ENCODE measurements around the gene PCDH15. TPM values are rescaled to one million over a fixed set of nuclear protein-coding genes. Genes with fewer than 3 reads are reported as not detected.
"Not testable (repeated sequence)": the region's sequence is repeated elsewhere in the genome, so short reads cannot be mapped to it uniquely, and the experiment has no call there.

PCDH15 gene
- total RNA-seq, 1 experiment from 2014 or later: not detected

DNA sequence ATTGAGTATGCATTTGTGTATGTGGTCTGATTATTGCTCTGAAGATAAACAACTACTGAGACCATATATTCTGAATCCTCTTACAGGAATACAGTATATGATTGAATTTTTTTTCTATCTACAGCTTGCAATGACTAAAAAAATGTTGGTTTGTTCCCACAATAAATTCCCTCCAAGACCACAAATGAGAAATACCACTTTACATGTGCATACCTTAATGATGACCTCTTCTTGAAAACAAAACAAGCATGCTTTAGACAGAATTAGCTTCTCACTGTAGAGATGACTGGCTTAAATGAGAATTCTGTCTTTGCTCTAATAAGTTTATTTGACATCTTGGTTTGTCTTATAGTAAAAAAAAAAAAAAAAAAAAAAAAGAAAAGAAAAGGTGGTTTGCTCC, 241.5 kb downstream of the PCDH15 start:
- Histone ChIP-seq H3K4me3 (ENCODE audit: insufficient read depth, low read depth, low read length) (no peak overlapping the region), H3K27me3 (ENCODE audit: control insufficient read depth, insufficient read depth, low read length) (no peaks in the 10 kb centered on the region; the same call in 1 of the 2 replicates), H3K36me3 (replicated peaks; ENCODE audit: control insufficient read depth, insufficient read depth, low read length) (no peaks in the 10 kb centered on the region)
- DNase-seq: no peak

DNA sequence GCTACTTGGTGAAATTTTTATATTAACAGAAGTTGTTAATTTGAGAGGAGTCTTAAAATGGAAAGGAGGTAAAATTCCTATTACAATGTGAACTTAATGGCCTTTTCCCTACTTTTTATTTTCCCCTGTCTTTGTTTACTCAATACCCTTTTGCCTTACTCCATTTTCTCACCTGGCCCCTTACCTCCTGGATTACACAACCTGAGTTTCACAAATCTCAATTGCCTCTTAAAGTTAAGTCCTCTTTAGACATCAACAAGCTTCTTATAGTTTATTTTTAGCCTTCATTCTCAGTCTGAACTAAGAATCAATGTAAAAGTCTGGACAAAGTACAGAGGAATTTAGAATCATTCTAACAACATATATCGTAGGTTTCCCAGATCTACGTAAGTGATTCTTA, 247.0 kb downstream of the PCDH15 start:
- Histone ChIP-seq H3K4me3 (ENCODE audit: insufficient read depth, low read depth, low read length) (no peak overlapping the region), H3K36me3 (replicated peaks; ENCODE audit: control insufficient read depth, insufficient read depth, low read length) (no peaks in the 10 kb centered on the region)

DNA sequence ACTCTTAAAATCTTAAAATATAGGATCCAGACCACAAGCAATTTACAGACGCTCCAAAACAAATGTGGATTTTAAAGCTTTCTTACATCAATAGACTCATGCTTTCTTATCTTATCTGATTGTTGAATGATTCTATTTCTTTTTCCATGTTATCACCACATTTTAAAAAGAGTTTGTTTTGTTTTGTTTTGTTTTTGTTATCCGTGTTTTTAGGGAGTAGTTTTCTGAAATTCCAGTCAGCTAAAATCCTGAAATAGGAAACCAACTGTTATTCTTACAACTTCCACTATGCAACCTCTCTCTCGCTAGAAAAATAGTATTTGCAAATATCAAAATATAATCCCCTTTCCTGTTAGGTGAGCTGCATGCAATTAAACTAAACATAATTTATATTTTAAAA, 251.0 kb downstream of the PCDH15 start:
- H3K36me3 ChIP-seq (replicated peaks; ENCODE audit: control insufficient read depth, insufficient read depth, low read length): no peaks in the 10 kb centered on the region
- no peak for DNase-seq
- H3K4me3 ChIP-seq (ENCODE audit: insufficient read depth, low read depth, low read length): no peak overlapping the region
- no peaks in the 10 kb centered on the region; the same call in 1 of the 2 replicates for H3K27me3 ChIP-seq (ENCODE audit: control insufficient read depth, insufficient read depth, low read length)

More for the DNA sequence above, 247.0 kb downstream of the PCDH15 start:
- no peaks in the 10 kb centered on the region; the same call in 1 of the 2 replicates for H3K27me3 ChIP-seq (ENCODE audit: control insufficient read depth, insufficient read depth, low read length)
- no peak for DNase-seq

DNA sequence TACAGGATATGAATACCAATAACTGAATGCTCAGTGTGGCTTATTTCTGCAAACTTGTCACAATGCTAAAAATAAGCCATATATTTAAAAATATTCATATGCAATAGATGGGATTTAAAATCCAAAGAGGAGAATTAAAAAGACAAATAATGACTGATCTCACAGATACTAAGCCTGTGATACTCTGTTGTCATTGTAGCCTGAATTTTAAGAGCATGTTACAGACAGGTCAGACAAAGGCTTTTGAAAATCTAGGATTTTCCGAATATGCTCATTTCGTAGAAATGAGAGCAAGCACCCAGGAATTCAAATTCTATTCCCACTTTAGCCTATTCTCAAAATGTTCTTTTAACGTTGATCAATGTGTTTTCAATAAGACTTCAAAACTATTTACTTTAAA, 269.7 kb downstream of the PCDH15 start:
- DNase-seq: no peak
- Histone ChIP-seq H3K27me3 (ENCODE audit: control insufficient read depth, insufficient read depth, low read length) (no peaks in the 10 kb centered on the region), H3K36me3 (replicated peaks; ENCODE audit: control insufficient read depth, insufficient read depth, low read length) (no peaks in the 10 kb centered on the region)

DNA sequence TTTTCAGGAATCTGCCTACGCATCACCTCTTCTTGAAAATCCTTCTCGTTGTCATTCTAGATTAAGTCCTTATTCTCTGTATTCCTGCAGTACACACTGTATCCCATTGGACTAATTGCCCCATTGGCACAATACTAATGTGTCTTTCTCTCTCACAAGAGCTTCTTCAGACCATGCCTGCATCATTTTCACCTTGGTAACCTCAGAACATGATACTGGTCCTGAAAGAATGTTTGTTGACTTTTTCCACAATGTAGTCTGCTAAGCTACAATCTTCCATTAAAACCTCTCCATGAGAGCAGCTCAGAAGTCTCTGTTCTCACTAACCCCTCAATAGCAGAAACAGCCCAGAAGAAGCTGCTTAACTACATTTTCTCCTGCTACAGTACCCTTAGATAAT, 270.7 kb downstream of the PCDH15 start:
- Histone ChIP-seq H3K27me3 (ENCODE audit: control insufficient read depth, insufficient read depth, low read length) (no peaks in the 10 kb centered on the region), H3K4me3 (ENCODE audit: insufficient read depth, low read depth, low read length) (no peak overlapping the region), H3K36me3 (replicated peaks; ENCODE audit: control insufficient read depth, insufficient read depth, low read length) (no peaks in the 10 kb centered on the region)
- no peak for DNase-seq

More for the DNA sequence above, 269.7 kb downstream of the PCDH15 start:
- H3K4me3 ChIP-seq (ENCODE audit: insufficient read depth, low read depth, low read length): no peak overlapping the region

DNA sequence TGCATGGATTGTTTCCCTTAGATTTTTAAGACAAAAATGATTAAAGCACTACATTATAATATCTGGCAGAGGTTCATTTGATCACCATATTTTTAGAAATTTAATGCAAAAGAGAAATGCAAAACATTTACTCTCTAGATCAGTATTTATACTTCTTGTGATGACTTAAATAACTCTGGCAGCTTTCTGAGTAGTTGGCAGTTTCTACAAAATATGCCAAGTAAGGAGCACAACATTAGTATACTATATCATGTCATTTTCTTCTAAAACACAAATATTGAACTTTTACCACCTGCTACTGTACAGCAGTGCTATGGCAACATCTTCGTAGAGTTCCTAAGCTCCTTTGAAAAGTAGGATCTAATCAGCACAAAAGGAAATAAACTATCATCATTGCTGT, 275.2 kb downstream of the PCDH15 start:
- no peak for DNase-seq

DNA sequence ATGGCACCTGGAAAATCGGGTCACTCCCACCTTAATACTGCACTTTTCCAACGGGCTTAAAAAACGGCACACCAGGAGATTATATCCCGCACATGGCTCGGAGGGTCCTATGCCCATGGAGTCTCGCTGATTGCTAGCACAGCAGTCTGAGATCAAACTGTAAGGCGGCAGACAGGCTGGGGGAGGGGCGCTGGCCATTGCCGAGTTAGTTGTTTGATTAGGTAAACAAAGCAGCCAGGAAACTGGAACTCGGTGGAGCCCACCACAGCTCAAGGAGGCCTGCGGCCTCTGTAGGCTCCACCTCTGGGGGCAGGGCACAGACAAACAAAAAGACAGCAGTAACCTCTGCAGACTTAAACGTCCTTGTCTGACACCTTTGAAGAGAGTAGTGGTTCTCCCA, 285.8 kb downstream of the PCDH15 start:
- not testable (repeated sequence) for H3K4me3 ChIP-seq (ENCODE audit: insufficient read depth, low read depth, low read length); H3K36me3 ChIP-seq (replicated peaks; ENCODE audit: control insufficient read depth, insufficient read depth, low read length); H3K27me3 ChIP-seq (ENCODE audit: control insufficient read depth, insufficient read depth, low read length); DNase-seq

More for the DNA sequence above, 275.2 kb downstream of the PCDH15 start:
- no peaks in the 10 kb centered on the region for H3K36me3 ChIP-seq (replicated peaks; ENCODE audit: control insufficient read depth, insufficient read depth, low read length)
- no peak overlapping the region for H3K4me3 ChIP-seq (ENCODE audit: insufficient read depth, low read depth, low read length)
- H3K27me3 ChIP-seq (ENCODE audit: control insufficient read depth, insufficient read depth, low read length): no peaks in the 10 kb centered on the region

DNA sequence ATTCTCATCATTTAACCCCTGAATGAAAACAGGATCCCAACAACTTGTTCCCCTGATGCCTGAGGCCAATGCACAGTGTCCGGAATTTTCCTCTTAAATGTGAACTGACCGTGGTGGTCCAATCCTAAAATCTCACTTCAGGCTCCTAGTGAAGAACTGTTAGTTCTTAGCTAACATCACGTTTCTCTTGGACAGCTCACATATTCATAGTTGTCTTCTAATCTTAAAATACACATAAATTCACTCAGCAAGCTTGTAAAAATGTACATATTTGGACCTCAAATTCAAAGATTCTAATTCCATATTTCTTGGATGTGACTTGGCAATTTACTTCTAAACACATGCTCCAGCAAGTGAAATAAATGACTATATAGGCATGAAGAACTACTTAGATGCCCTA, 297.2 kb downstream of the PCDH15 start:
- no peak for DNase-seq
- Histone ChIP-seq H3K36me3 (replicated peaks; ENCODE audit: control insufficient read depth, insufficient read depth, low read length) (no peaks in the 10 kb centered on the region), H3K27me3 (ENCODE audit: control insufficient read depth, insufficient read depth, low read length) (no peaks in the 10 kb centered on the region), H3K4me3 (ENCODE audit: insufficient read depth, low read depth, low read length) (no peak overlapping the region)

DNA sequence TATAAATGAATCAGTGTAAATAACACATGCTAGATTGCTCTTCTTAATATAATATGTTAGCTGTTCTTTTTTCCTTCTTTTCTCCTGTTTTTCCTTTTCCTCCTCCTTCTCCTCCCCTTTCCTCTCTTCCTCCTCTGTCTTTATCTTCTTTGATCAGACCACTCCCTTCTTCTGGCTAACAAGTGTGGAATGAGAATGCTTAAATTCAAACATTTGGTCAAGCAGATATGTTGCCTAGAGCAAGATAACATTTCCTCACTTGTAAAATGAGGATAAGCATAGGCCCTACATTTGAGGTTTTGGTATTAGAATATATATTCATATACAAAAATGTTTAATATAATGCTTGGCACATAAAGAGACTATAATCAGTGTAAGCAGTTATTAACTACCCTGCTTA, 299.1 kb downstream of the PCDH15 start:
- no peaks in the 10 kb centered on the region for H3K36me3 ChIP-seq (replicated peaks; ENCODE audit: control insufficient read depth, insufficient read depth, low read length)
- no peaks in the 10 kb centered on the region for H3K27me3 ChIP-seq (ENCODE audit: control insufficient read depth, insufficient read depth, low read length)
- no peak for DNase-seq
- no peak overlapping the region for H3K4me3 ChIP-seq (ENCODE audit: insufficient read depth, low read depth, low read length)

DNA sequence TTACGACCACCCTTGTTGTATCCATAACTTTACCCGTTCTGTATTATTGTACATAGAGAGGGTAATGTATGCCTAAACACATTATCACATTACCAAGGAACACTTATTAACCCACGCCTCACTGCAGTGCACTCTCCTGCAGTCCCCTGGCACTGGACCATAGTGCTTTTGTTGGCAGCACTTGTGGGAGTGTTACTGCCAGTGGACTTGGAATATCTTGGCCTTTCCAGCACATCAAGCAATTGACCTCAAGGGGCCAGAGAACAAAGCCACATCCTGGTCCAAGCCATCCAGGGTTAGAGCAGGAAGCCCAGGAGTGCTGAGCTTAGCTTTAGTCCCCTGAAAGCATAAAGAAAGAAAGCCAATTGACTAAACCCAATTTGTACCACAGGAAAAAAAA, 304.2 kb downstream of the PCDH15 start:
- no peak for DNase-seq
- Histone ChIP-seq H3K27me3 (ENCODE audit: control insufficient read depth, insufficient read depth, low read length) (no peaks in the 10 kb centered on the region), H3K36me3 (replicated peaks; ENCODE audit: control insufficient read depth, insufficient read depth, low read length) (no peaks in the 10 kb centered on the region), H3K4me3 (ENCODE audit: insufficient read depth, low read depth, low read length) (no peak overlapping the region)

DNA sequence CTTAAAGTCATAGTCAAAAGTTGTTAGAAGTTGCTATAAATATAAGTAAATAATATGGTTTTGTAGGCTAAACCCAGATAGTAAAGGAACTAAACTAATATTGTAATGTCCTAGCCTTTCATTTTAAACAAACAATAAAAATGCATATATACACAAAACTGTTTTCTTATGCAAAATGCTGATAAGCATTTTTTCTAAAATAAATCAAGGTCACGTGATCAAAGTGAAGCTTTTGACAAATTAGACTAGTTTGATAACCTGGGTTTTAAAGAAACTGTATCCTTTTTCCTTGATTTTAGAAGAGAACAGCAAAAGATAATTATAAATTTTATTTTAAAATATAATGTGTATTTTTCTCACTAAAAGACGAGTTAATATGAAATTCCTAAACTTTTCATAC, 313.3 kb downstream of the PCDH15 start:
- no peak for DNase-seq
- no peaks in the 10 kb centered on the region for H3K27me3 ChIP-seq (ENCODE audit: control insufficient read depth, insufficient read depth, low read length)
- H3K36me3 ChIP-seq (replicated peaks; ENCODE audit: control insufficient read depth, insufficient read depth, low read length): no peaks in the 10 kb centered on the region

DNA sequence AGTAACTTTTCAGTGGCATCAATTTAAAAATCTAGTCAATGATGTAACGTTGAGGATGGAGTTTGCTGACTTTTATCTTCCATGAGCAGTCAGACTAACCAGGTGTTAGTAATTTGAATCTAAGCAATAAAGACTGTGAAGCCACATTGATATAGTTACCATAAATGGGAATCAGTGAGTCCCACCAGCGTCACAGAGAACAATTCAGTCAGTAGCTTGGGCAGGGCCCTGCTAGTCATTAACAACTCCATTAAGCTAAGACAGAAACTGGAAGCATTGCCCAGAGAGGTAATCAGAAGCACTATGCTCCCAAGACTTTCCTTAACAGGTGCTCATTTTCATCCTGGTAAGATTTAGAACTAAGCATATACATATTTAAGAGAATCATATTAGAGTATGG, 315.1 kb downstream of the PCDH15 start:
- DNase-seq: no peak
- Histone ChIP-seq H3K4me3 (ENCODE audit: insufficient read depth, low read depth, low read length) (no peak overlapping the region), H3K36me3 (replicated peaks; ENCODE audit: control insufficient read depth, insufficient read depth, low read length) (no peaks in the 10 kb centered on the region)

More for the DNA sequence above, 313.3 kb downstream of the PCDH15 start:
- no peak overlapping the region for H3K4me3 ChIP-seq (ENCODE audit: insufficient read depth, low read depth, low read length)

DNA sequence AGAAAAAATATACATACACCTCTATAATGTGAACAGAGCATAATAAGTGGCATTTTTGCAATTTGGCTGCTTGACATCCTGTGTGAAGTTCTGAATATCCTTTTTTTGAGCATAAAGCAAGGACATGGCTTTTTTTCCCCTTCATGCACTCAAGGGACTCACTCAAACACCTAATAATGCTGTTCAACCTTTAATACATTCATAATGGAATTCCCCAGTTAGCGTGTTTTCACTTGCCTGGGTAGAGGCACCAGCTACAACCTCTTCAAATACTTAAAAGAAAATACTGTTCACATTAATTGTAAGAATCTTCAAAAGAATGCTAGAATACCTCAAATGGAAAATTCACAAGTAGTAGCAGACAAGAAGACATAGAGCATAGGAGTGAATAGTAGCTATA, 316.8 kb downstream of the PCDH15 start:
- Histone ChIP-seq H3K4me3 (ENCODE audit: insufficient read depth, low read depth, low read length) (no peak overlapping the region), H3K36me3 (replicated peaks; ENCODE audit: control insufficient read depth, insufficient read depth, low read length) (no peaks in the 10 kb centered on the region), H3K27me3 (ENCODE audit: control insufficient read depth, insufficient read depth, low read length) (no peaks in the 10 kb centered on the region)
- no peak for DNase-seq

More for the DNA sequence above, 315.1 kb downstream of the PCDH15 start:
- no peaks in the 10 kb centered on the region for H3K27me3 ChIP-seq (ENCODE audit: control insufficient read depth, insufficient read depth, low read length)

DNA sequence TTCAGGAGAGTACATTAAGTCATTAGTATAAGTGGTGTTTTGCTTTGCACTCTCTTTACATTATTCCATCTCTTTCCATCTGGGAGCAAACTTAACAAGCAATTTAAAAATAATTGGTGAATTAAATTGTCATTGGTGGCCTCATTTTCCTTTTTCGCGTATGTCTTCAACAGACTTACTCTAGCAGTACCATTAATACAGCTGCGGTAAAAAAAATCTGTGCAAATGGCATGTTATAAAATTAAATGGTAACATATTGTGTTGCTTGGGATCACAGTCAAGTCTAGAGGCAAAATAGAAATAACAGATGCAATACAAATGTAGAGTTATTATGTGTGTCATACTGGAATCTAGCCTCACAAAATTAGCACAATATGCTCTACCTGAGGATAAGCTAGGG, 322.4 kb downstream of the PCDH15 start:
- no peak overlapping the region for H3K4me3 ChIP-seq (ENCODE audit: insufficient read depth, low read depth, low read length)
- H3K36me3 ChIP-seq (replicated peaks; ENCODE audit: control insufficient read depth, insufficient read depth, low read length): no peaks in the 10 kb centered on the region
- no peaks in the 10 kb centered on the region for H3K27me3 ChIP-seq (ENCODE audit: control insufficient read depth, insufficient read depth, low read length)
- DNase-seq: no peak

DNA sequence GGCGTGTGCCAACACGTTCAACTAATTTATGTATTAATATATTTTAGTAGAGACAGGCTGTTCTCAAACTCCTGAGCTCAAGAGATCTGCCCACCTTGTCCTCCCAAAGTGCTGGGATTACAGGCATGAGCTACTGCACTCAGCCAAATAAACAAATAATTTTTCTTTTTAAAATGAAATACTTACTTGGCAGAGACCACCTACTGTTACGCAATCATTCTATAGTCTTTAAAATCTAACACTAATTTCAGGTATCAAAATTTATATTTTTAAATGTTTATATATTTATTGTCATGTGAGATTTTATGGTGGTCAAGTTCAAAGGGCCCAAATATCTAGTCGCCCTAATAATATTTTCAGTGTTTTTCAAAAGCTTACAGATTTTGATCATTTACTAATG, 323.3 kb downstream of the PCDH15 start:
- H3K36me3 ChIP-seq (replicated peaks; ENCODE audit: control insufficient read depth, insufficient read depth, low read length): no peaks in the 10 kb centered on the region
- DNase-seq: no peak
- no peaks in the 10 kb centered on the region for H3K27me3 ChIP-seq (ENCODE audit: control insufficient read depth, insufficient read depth, low read length)
- H3K4me3 ChIP-seq (ENCODE audit: insufficient read depth, low read depth, low read length): no peak overlapping the region

DNA sequence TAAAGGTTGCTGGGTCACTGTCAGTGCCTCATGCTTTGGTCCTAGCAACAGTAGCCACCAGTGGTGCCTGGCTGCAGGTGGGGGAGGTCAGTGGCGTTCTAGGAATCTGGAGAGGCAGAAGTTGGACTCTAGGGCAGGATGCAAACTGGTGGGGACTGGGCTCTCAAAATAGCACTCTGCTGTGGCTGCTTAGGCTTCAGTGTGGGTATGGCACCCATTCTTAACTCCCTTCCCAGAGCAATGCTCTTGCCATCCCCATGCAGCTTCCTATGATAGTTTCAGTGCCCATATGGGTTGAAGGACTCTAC, 330.8 kb downstream of the PCDH15 start:
- no peak overlapping the region for H3K4me3 ChIP-seq (ENCODE audit: insufficient read depth, low read depth, low read length)
- no peaks in the 10 kb centered on the region for H3K36me3 ChIP-seq (replicated peaks; ENCODE audit: control insufficient read depth, insufficient read depth, low read length)
- H3K27me3 ChIP-seq (ENCODE audit: control insufficient read depth, insufficient read depth, low read length): no peaks in the 10 kb centered on the region
- no peak for DNase-seq
